Stimulated activated CD4-positive, alpha-beta T cell treated with anti-CD3 and anti-CD28 coated beads, Interleukin-12 subunit alpha, Interleukin-12 subunit beta, amount 100 ng/mL, for 48 hours (primary cell): ENCODE measurements around the gene MBOAT1.
"Not testable (repeated sequence)": the region's sequence is repeated elsewhere in the genome, so short reads cannot be mapped to it uniquely, and the experiment has no call there.

Experiments used
- DNase-seq, 3 donors: peaks; one replicate each; pipeline ENCODE4 v3.0.0-alpha.2; 2020; ENCODE audit warnings: low read depth in 2 of 3, low spot score in 1 of 3

MBOAT1 gene

DNA sequence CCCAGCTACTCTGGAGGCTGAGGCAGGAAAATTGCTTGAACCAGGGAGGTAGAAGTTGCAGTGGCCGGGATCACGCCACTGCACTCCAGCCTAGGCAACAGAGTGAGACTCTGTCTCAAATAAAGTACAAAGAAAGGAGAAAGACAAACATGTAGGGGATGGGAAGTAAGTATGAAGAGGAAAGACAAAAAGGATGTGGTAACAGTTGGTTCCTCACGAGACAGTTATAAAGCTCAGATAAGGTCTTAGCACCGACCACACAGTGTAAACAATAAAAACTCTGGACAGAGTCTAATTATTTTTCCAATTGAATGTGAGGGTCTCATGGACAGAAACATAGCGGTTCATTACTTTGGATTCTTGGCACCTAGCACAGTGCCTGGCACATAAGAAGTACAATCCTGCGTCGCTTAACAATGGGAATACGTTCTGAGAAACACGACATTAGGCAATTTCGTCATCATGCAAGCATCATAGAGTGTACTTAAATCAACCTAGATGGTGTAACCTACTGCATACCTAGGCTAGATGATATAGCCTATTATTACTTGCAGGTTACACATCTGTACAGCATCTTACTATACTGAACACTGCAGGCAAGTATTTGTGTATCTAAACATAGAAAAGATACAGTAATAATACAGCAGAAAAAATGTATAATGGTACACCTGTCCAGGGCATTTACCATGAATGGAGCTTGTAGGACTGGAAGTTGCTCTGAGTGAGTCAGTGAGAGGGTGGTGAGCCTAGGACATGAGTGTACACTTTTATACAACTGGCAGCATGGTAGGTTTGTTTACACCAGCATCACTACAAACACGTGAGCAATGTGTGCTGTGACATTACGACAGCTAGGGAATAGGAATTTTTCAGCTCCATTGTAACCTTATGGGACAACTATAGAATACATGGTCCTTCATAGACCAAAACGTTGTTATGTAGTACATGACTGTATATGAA is 38.2 kb downstream of the MBOAT1 start:
- no peak for DNase-seq

DNA sequence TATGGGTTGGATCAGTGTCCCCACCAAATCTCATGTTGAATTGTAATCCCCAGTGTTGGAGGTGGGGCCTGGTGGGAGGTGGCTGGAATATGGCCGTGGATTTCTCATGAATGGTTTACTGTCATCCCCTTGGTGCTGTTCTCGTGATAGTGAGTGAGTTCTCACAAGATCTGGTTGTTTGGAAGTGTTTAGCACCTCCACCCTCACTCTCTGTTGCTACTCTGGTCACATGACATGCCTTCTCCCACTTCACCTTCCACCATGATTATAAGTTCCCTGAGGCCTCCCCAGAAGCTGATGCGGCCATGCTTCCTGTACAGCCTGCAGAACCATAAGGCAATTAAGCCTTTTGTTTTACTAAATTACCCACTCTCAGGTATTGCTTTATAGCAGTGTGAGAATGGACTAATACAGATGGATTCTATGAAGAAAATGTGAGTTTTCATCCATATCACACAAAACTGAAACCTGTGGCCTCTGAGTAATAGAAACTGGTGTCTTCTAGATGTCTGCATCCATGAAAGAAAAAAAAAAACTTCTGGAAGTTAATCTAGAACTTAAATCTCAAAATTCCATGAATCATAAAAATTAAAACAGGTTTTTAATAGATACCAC is 39.3 kb downstream of the MBOAT1 start:
- DNase-seq: no peak

DNA sequence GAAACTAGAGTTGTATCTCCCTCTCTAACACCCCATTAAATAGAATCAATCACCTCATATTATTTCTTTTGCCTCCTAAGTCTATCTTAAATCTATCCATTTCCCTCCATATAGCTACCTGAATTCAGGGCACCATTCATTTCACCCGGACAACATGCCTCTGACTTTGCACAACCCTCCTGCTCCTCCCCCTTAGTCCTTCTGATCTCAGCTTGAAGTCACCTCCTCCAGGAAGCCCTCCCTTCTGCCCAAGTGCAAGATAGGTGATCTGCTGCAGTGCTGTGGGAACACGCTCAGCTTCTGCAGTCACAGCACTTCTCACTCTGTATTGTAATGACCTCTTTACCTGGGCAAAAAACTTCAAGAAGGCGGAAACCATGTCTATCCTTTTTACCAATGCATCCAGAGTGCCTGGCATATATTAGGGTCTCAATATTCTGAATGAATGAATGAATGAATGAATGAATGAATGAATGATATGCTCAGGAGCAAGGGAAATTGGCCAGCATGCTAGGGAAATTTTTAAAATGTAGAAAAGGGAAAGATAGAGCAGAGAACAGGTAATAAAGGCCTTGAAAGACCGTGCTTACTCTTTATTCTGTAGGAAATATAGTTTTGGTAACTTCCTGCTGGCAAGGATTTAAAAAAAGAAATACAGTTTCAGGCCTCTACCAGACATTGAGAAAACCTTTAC is 41.7 kb downstream of the MBOAT1 start:
- DNase-seq: no peak

DNA sequence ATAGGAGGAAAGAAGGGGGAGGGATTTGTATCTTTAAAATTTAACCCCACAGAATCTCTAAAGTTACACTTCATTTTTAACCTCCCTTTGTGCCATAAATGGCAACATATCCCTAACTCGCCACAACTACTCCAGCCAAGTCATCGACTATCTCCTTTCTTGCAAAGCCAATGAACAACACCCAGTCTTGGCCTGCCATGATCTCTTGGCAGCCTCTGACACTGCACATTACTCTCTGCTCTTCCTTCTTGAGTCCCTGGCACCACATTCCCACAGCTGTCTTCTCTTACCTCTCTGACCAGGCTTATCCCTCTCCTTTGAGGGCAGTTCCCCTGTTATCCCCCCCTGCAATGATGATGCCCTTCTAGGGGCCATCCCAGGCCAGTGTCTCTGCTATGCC is 42.5 kb downstream of the MBOAT1 start:
- no peak for DNase-seq

DNA sequence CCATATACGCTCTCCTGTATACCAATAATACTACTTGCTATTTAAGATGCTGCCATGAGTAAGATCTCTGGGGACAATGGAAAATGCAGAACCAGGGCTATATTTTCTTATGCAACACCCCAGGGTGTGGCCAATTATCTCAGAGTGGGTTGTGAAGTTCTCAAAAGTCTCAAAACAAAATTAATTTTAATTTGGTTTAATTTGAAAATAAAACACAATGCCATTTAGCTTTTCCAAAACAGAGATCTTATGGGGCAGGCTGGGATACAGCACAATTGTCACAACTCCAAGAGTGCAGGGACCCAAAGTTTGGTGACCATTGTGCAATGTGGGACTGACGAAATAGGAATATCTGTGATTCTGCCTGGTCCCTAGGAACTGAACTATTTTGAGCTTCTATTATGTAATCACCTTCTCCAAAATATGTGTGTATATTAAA is 43.1 kb downstream of the MBOAT1 start:
- DNase-seq: no peak

GRCh38 chr6:20168690-20169089 is 43.6 kb downstream of the MBOAT1 start:
- no peak for DNase-seq

GRCh38 chr6:20167601-20168000 is 44.7 kb downstream of the MBOAT1 start:
- no peak for DNase-seq

GRCh38 chr6:20166210-20166609 is 46.1 kb downstream of the MBOAT1 start:
- no peak for DNase-seq

GRCh38 chr6:20162515-20162914 is 49.8 kb downstream of the MBOAT1 start:
- DNase-seq: no peak

GRCh38 chr6:20160541-20161283 is 51.6 kb downstream of the MBOAT1 start:
- DNase-seq: no peak

DNA sequence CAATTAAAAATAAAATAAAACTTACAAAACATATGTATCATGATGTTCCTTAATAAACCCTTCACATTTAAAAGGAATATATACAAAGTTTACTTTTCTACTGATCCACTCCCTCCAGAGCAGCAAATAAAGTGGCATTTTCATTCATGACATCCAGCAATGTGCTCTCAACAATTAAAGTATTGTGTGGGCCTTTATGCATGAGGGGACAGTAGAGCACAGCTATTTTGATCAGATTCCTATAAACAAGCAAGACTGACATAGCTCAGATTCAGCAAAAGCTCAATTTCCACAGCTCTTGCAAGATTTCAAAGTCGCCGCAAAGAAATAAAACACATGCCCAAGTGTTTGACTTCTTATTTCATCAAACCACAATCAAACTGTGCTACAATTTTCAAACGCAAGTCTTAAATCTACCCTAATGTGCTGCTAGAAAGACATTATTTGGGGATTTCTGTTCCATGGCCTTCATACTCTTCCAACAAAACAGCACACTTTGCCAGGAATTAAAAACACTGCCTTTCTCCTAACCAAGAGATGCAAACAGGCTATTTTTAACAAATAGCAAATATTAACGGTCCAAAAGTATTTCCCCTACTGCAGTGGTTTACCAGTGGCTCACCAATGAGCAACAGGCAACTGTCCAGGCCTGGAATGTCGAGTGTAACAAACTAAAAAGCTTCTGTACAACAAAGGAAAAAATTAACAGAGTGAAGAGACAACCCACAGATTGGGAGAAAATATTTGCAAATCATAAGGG is 52.3 kb downstream of the MBOAT1 start:
- no peak for DNase-seq

DNA sequence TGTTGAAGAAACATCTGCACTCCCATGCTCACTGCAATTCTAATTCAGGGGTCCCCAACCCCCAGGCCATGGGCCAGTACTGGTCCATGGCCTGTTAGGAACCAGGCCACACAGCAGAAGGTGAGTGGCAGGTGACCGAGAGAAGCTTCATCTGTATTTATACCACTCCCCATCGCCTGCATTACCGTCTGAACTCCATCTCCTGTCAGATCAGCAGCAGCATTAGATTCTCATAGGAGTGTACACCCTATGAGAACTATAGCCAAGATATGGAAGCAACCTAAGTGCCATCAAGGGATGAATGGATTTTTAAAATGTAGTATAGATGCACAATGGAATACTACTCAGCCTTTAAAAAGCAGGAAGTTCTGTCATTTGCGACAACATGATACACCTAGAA is 53.2 kb downstream of the MBOAT1 start:
- DNase-seq: no peak

- DNase-seq: no peak
Observed at GRCh38 chr6:20158676-20159075, 53.6 kb downstream of the MBOAT1 start.

- no peak for DNase-seq
Observed at GRCh38 chr6:20156824-20157223, 55.4 kb downstream of the MBOAT1 start.

DNA sequence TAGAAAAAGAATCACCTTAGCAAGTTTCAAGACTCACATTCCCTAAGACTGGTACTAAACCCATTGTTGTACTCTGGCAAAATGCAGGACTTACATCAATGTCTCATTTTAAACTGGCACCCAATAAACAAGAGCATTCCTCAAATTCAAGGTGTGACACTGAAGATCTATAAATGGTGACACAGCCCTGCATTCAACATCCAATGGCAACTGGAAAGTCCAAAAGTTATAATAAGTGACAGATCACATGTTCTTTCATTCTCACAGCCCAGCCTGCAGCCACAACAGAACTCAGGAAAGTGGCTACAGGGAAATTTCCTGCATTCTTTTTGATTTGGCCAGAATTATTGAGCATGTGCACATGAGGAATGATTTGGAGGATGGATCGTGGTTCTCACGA is 57.5 kb downstream of the MBOAT1 start:
- no peak for DNase-seq

GRCh38 chr6:20153194-20153593 is 59.1 kb downstream of the MBOAT1 start:
- no peak for DNase-seq

GRCh38 chr6:20148433-20148832 is 63.8 kb downstream of the MBOAT1 start:
- no peak for DNase-seq

DNA sequence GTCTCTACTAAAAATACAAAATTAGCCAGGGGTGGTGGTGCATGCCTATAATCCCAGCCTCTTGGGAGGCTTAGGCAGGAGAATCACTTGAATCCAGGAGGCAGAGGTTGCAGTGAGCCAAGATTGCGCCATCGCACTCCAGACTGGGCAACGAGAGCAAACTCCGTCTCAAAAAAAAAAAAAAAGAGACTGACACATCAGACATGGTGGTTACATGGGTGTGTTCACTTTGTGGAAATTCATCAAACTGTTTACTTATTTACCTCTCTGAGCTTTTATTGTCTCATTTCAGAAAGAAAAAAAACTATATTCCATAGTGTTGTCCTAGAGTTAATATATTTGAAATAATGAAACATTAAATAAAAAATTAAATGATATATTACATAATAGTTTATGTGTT is 64.8 kb downstream of the MBOAT1 start:
- no peak for DNase-seq

- DNase-seq: not testable (repeated sequence)
Observed at GRCh38 chr6:20146831-20147230, 65.4 kb downstream of the MBOAT1 start.

DNA sequence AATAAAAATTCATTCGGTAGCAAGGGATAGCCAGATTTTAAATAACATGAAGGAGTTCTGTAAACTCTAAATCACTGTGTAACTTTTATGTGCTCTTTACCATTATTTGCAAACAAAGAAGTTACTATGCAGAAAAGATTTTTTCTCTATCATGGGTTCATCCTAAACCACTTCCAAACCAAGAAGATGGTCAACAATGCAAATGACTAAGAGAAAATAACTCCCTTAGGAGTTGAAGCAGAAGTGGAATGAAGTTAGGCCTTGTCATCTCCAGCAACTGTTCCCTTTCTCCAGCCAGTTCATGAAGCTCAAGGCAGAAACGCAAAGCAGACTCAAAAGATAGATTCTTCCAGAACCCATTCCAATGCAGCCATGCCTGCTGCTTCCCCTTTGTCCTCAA is 66.0 kb downstream of the MBOAT1 start:
- DNase-seq: no peak
